Cardiac muscle cell (in vitro differentiated cells and primary cell): ENCODE measurements around the gene RPL26. TPM values are rescaled to one million over a fixed set of nuclear protein-coding genes. Genes with fewer than 3 reads are reported as not detected.

Experiments used
- DNase-seq, 2 donors: peaks; one replicate each; pipeline versions ENCODE4 v3.0.0 to v3.0.0-alpha.2; 2010 to 2017; ENCODE audit warnings: low read depth in 1 of 2, low spot score in 1 of 2
- H3K27ac ChIP-seq: fragments of 200-600 bp; sonication (generic); 2 replicates; pipeline ENCODE4 v1.5.1; 2016
- H3K27me3 ChIP-seq: fragments of 200-600 bp; sonication (generic); 2 replicates; pipeline ENCODE4 v1.6.0; 2016; ENCODE audit warnings: control low read depth
- H3K36me3 ChIP-seq: fragments of 200-600 bp; sonication (generic); 2 replicates; pipeline ENCODE4 v1.5.1; 2016; ENCODE audit warnings: control low read depth
- H3K4me1 ChIP-seq: fragments of 200-600 bp; sonication (generic); 2 replicates; pipeline ENCODE4 v1.8.1; 2017; ENCODE audit warnings: low read depth, mild to moderate bottlenecking, mixed run types
- H3K4me3 ChIP-seq: fragments of 200-600 bp; sonication (generic); 2 replicates; pipeline ENCODE4 v1.5.1; 2016; ENCODE audit warnings: mild to moderate bottlenecking
- H3K9me3 ChIP-seq: fragments of 200-600 bp; sonication (generic); 2 replicates; pipeline ENCODE4 v1.5.1; 2017; ENCODE audit warnings: low read depth, mild to moderate bottlenecking, control low read depth
- polyA plus RNA-seq: library from polyadenylated mRNA; unstranded; fragments of >200 nt; fragmentation: Nextera tagmentation; extraction: Ambion mirVana; gene quantifications from 2 replicates; pipeline ENCODE4 v1.2.1, GENCODE V29; 2016
- total RNA-seq: library from RNA; depleted of rRNA; stranded (reverse); fragments of >200 nt; gene quantifications from 2 replicates; pipeline ENCODE4 v1.2.3, GENCODE V29; 2016
- TF ChIP-seq, protein P1 (sequence below): IDR thresholded peaks from 2 replicates; pipeline ENCODE4 v1.5.1; 2012; ENCODE audit warnings: low read depth, mild to moderate bottlenecking, low read length

Gene RPL26
- total and polyA plus RNA-seq, 2 experiments from 2014 or later: 486 to 3,276 TPM

DNA sequence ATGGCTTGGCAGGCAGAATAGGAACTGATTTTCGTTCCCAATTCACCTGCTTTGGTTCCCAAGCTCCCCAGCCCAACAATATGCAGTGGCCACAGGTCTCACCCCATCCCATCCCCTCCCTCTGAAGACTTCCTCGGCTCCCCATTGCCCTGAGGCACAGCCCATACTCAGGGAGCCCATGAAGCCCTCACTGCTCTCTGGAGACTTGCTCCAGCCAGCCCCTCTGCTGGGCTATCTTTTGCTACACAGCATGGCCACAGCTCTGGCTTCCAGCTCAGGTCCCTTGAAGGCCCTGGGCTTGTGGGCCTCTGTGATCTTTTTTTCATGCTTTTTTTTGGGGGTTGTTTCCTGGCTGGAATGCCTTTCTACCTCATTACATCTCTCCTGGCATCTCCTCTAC, 23.2 kb upstream of the RPL26 start:
- TF ChIP-seq, protein P1, sequence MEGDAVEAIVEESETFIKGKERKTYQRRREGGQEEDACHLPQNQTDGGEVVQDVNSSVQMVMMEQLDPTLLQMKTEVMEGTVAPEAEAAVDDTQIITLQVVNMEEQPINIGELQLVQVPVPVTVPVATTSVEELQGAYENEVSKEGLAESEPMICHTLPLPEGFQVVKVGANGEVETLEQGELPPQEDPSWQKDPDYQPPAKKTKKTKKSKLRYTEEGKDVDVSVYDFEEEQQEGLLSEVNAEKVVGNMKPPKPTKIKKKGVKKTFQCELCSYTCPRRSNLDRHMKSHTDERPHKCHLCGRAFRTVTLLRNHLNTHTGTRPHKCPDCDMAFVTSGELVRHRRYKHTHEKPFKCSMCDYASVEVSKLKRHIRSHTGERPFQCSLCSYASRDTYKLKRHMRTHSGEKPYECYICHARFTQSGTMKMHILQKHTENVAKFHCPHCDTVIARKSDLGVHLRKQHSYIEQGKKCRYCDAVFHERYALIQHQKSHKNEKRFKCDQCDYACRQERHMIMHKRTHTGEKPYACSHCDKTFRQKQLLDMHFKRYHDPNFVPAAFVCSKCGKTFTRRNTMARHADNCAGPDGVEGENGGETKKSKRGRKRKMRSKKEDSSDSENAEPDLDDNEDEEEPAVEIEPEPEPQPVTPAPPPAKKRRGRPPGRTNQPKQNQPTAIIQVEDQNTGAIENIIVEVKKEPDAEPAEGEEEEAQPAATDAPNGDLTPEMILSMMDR: no peak
- Histone ChIP-seq H3K36me3 (no peaks in the 10 kb centered on the region), H3K27me3 (no peaks in the 10 kb centered on the region), H3K4me3 (no peak overlapping the region), H3K4me1 (no peaks in the 10 kb centered on the region), H3K9me3 (no peaks in the 10 kb centered on the region), H3K27ac (no peak overlapping the region)
- no peak for DNase-seq

DNA sequence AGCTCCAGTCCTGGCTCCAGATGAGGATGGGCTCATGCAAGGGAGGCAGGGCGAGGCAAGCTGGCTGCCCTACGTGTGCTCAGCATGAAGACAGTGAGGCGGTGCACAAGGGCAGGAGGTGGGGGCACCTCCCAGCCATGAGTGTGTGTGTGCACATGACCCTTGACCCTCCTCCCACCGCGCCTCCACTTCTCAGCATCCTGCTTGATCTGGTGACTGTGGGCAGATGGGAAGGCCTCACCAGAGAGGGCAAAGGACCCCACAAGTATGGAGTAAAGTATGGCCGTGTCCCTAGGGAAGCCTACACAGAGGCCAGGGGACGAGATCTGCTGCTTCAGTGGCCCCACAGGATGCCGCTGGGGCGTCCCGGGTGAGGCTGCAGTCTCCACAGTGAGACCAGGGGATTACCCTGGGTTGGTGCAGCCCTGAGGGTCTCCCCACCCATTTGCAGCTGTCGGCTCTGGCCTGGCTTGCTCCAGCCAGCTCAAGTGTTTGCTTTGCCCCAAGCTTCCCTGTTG, 22.6 kb upstream of the RPL26 start:
- Histone ChIP-seq H3K27ac (no peak overlapping the region), H3K4me1 (no peaks in the 10 kb centered on the region), H3K4me3 (no peak overlapping the region), H3K9me3 (no peaks in the 10 kb centered on the region), H3K36me3 (no peaks in the 10 kb centered on the region), H3K27me3 (no peaks in the 10 kb centered on the region)
- no peak for DNase-seq
- TF ChIP-seq, protein P1: no peak

DNA sequence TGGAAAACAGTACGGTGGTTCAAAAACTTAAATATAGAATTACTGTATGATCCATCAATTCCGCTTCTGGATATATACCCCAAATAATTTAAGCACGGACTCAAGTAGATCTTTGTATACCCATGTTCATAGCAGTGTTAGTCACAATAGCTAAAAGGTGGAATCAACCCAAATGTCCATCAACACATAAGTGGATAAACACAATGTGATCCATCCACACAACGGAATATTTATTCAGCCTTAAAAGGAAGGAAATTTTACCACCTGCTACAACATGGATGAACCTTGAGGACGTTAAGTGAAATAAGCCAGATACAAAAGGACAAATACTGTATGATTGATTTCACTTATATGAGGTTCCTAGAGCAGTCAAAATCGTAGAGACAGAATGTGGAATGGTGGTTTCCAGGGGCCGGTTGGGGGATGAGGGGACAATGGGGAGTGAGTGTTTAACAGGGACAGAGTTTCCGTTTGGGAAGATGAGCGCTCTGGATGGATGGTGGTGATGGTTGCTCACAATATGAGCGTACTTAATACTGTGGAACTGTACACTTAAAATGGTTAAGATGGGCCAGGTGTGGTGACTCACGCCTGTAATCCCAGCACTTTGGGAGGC, 20.0 kb upstream of the RPL26 start:
- Histone ChIP-seq H3K36me3 (no peaks in the 10 kb centered on the region), H3K4me1 (no peaks in the 10 kb centered on the region), H3K27me3 (no peaks in the 10 kb centered on the region), H3K4me3 (no peak overlapping the region), H3K9me3 (no peaks in the 10 kb centered on the region), H3K27ac (no peak overlapping the region)
- no peak for DNase-seq
- TF ChIP-seq, protein P1: no peak

DNA sequence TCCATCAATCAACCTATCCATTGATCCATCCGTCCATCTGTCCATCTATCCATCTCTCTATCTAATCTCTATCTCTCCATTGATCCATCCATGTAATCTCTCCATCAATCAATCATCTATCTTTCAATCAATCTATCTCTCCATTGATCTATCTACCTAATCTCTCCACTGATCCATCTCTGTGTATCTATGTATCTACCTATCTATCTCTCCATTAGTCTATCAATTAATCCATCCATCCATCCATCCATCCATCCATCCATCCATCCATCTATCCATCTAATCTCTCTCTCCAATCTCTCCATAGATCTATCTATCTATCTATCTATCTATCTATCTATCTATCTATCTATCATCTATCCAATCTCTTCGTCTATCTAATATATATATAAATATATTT, 18.1 kb upstream of the RPL26 start:
- no peaks in the 10 kb centered on the region for H3K27me3 ChIP-seq
- no peak overlapping the region for H3K27ac ChIP-seq
- TF ChIP-seq, protein P1: no peak
- no peaks in the 10 kb centered on the region for H3K36me3 ChIP-seq
- H3K4me3 ChIP-seq: no peak overlapping the region
- no peak for DNase-seq
- no peaks in the 10 kb centered on the region for H3K4me1 ChIP-seq
- no peaks in the 10 kb centered on the region for H3K9me3 ChIP-seq

DNA sequence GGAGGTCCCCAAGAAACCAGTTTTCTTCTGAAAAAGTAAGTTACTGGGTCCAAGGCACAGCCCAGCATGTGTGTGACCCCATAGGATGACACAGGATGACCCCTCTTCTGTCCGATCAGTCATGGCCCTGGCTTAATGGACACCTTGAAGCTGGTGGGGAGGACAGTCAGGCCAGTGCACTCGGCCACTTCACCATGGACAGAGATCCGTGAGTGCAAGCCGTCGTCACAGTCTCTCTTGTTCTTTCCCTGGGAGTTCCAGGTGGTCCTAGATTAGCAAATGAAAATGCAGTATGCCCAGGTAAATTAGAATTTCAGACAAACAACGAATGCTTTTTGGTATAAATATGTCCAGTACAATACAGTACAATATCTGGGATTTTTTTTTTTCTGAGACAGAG, 16.0 kb upstream of the RPL26 start:
- no peak for DNase-seq
- Histone ChIP-seq H3K4me1 (no peaks in the 10 kb centered on the region), H3K4me3 (no peak overlapping the region), H3K9me3 (no peaks in the 10 kb centered on the region), H3K27ac (no peak overlapping the region), H3K27me3 (no peaks in the 10 kb centered on the region), H3K36me3 (no peaks in the 10 kb centered on the region)
- TF ChIP-seq, protein P1: no peak
